ENCODE results near the gene LPIN3.

The LPIN3 gene

GRCh38 chr20:41320976-41321375, 19.6 kb upstream of the LPIN3 start:
- DNase-seq: no peak

- DNase-seq: no peak
Observed at GRCh38 chr20:41327178-41327577, 13.4 kb upstream of the LPIN3 start.

- DNase-seq: no peak
Observed at GRCh38 chr20:41329435-41330342, 10.9 kb upstream of the LPIN3 start.

GRCh38 chr20:41330343-41330720, 10.3 kb upstream of the LPIN3 start:
- no peak for DNase-seq

GRCh38 chr20:41330941-41331340, 9.7 kb upstream of the LPIN3 start:
- DNase-seq: no peak

GRCh38 chr20:41331731-41332130, 8.9 kb upstream of the LPIN3 start:
- DNase-seq: no peak

- DNase-seq: no peak
Observed at GRCh38 chr20:41334036-41334435, 6.6 kb upstream of the LPIN3 start.

GRCh38 chr20:41334443-41335421, 5.9 kb upstream of the LPIN3 start:
- no peak for DNase-seq

GRCh38 chr20:41335591-41335990, 5.0 kb upstream of the LPIN3 start:
- DNase-seq: no peak

- DNase-seq: no peak
Observed at GRCh38 chr20:41336711-41337492, 3.7 kb upstream of the LPIN3 start.

GRCh38 chr20:41339957-41340326, 679 bp upstream of the LPIN3 start:
- peak; percentile 47 for DNase-seq

- DNase-seq: no peak
Observed at GRCh38 chr20:41342474-41343464, 2.1 kb downstream of the LPIN3 start.

- DNase-seq: no peak
Observed at GRCh38 chr20:41344477-41344876, 3.9 kb downstream of the LPIN3 start.

GRCh38 chr20:41344938-41345728, 4.5 kb downstream of the LPIN3 start:
- no peak for DNase-seq

GRCh38 chr20:41345729-41346067, 5.1 kb downstream of the LPIN3 start:
- DNase-seq: no peak

GRCh38 chr20:41347523-41348429, 7.2 kb downstream of the LPIN3 start:
- no peak for DNase-seq

- no peak for DNase-seq
Observed at GRCh38 chr20:41348430-41349172, 8.0 kb downstream of the LPIN3 start.

- DNase-seq: no peak
Observed at GRCh38 chr20:41349266-41349665, 8.6 kb downstream of the LPIN3 start.

- no peak for DNase-seq
Observed at GRCh38 chr20:41349943-41350342, 9.3 kb downstream of the LPIN3 start.

Measured in DMS79 (cell line).